Choroid plexus epithelial cell (primary cell): Measurements from ENCODE around the gene TTC34.

ENCODE experiments used
- DNase-seq: peaks from one replicate; pipeline ENCODE4 v3.0.0-alpha.2; 2010; ENCODE audit warnings: low read depth
- H3K4me3 ChIP-seq: 2 replicates; pipeline ENCODE4 v1.5.1; 2011; ENCODE audit warnings: low read depth, mild to moderate bottlenecking, control low read depth, low read length, moderate library complexity
- TF ChIP-seq, protein P1 (sequence below): conservative IDR thresholded peaks from 2 replicates; pipeline ENCODE4 v1.5.1; 2011; ENCODE audit warnings: low read depth, mild to moderate bottlenecking, control low read depth, inconsistent platforms, low read length, moderate library complexity

Gene TTC34

GRCh38 chr1:2604844-2605508, 196.5 kb downstream of the TTC34 start:
- TF ChIP-seq, protein P1, sequence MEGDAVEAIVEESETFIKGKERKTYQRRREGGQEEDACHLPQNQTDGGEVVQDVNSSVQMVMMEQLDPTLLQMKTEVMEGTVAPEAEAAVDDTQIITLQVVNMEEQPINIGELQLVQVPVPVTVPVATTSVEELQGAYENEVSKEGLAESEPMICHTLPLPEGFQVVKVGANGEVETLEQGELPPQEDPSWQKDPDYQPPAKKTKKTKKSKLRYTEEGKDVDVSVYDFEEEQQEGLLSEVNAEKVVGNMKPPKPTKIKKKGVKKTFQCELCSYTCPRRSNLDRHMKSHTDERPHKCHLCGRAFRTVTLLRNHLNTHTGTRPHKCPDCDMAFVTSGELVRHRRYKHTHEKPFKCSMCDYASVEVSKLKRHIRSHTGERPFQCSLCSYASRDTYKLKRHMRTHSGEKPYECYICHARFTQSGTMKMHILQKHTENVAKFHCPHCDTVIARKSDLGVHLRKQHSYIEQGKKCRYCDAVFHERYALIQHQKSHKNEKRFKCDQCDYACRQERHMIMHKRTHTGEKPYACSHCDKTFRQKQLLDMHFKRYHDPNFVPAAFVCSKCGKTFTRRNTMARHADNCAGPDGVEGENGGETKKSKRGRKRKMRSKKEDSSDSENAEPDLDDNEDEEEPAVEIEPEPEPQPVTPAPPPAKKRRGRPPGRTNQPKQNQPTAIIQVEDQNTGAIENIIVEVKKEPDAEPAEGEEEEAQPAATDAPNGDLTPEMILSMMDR: no peak
- DNase-seq: no peak
- no peak overlapping the region for H3K4me3 ChIP-seq

DNA sequence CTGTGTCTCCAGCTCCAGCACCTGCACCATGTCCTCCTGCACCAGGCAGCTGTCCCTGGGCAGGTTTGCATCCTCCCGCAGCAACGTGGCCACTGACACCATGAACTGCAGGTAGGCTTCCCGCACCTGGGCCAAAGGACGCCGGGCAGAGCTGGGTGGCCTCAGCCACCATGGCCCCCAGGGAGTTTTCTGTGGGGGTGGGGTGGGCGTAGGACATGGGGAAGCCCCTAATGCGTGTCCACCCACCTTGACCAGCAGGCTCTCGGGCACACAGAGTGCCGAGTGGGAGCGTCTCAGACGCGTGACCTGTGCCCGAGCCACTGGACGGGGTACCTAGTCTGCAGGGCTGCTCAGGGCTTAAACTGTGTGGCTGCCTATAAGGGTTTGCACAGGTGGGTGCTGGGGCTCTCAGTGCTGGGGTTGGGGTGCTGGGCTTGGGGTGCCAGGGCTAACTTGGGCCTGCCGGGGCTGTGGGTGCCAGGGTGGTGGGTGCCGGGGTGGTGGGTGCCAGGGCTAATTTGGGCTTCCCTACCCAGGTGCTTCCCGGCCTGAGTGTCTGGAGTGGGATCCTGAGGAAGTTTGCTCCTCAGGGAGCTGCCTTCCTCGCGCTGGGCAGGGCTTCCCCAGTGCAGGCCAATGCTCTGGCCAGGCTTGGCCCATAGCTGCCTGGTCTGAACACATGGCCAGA, 197.2 kb downstream of the TTC34 start:
- no peak for DNase-seq
- H3K4me3 ChIP-seq: no peak overlapping the region
- TF ChIP-seq, protein P1: no peak

GRCh38 chr1:2603521-2604155, 197.9 kb downstream of the TTC34 start:
- H3K4me3 ChIP-seq: no peak overlapping the region
- no peak for DNase-seq
- TF ChIP-seq, protein P1: no peak

GRCh38 chr1:2602866-2603520, 198.5 kb downstream of the TTC34 start:
- DNase-seq: no peak
- no peak overlapping the region for H3K4me3 ChIP-seq
- TF ChIP-seq, protein P1: no peak

DNA sequence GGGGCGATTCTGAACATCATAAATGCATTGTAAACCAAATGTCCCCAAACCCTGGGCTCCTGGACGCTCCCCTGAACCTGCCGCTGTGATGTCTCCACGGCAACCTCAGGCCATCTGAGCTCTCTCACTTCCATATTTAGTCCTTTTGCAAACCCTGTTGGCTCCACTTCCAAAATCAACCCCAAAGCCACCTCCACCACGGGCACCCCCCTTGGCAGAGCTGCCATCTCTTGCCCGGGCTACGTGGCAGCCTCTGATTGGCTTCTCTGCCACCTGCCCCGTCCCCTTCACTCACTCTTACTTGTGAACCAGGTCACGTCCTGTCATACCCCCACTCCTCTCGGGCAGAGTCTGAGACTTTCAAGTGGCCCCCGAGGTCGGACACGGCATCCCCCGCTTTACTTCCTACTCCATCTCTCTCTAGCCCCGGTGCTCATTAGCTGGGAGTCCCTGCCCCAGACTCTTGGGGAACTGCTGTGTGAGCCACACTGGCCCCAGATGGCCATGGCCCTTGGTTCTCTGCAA, 199.1 kb downstream of the TTC34 start:
- TF ChIP-seq, protein P1: no peak
- no peak overlapping the region for H3K4me3 ChIP-seq
- no peak for DNase-seq

GRCh38 chr1:2601721-2602303, 199.7 kb downstream of the TTC34 start:
- TF ChIP-seq, protein P1: no peak
- H3K4me3 ChIP-seq: no peak overlapping the region
- no peak for DNase-seq
